ENCODE measurements around the gene KLRD1.
"Not testable (repeated sequence)": the region's sequence is repeated elsewhere in the genome, so short reads cannot be mapped to it uniquely, and the experiment has no call there.

The KLRD1 gene

GRCh38 chr12:10369557-10370415 is 62.1 kb downstream of the KLRD1 start:
- no peak for DNase-seq

GRCh38 chr12:10371893-10372535 is 64.3 kb downstream of the KLRD1 start:
- not testable (repeated sequence) for DNase-seq

GRCh38 chr12:10372559-10372958 is 64.9 kb downstream of the KLRD1 start:
- DNase-seq, result no peak

GRCh38 chr12:10374624-10375018 is 67.0 kb downstream of the KLRD1 start:
- DNase-seq, result no peak

GRCh38 chr12:10378737-10379136 is 71.1 kb downstream of the KLRD1 start:
- DNase-seq, result not testable (repeated sequence)
